ENCODE measurements around the gene ZWILCH. TPM values are rescaled to one million over a fixed set of nuclear protein-coding genes. Genes with fewer than 3 reads are reported as not detected.

ZWILCH gene
- polyA plus RNA-seq, 1 experiment, result 18.1 TPM

DNA sequence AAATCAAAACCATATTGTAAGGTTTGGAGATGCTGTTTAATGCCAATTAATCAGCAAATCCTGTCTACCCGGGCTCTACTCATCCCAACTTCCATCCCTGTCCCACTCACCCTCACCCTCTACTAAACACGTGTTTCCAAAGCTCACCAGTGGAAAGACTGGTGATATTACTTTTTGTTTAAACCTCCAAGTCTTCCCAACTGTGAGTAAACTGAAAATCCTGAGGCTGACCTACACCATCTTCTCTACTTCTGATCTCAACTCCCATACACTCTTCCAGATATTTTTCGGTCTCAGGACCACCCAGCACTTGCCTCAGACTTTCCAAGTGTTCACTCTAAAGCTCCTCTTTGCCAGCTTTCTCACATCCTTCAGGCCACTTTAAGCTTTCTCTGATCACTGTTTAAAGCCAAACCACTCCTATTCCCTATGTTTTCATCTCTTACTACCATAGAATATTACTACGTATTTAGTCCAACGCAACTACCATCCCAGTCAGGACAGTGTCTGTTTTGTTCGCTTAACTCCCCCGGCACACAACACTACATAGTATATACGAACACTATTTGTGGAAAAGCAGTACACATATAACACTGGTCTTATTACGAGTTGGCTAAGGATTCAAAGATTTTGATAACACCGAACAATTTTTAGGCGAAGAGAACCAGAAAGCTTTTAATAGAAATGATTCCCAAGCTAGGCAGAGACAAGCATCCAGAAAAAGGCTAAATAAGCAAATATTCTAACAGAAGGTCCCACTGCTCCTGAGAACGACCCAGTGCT, 1.2 kb upstream of the ZWILCH start:
- H3K9me3 ChIP-seq (ENCODE audit: control insufficient read depth, insufficient read depth, low read length), result no peaks in the 10 kb centered on the region
- ChIA-PET CTCF (interaction anchor here (1.7 kb wide), 1 partner anchor 63 kb away, joined by 6 read pairs; no protein-coding TSS in a partner anchor), POLR2A (no interaction called here)
- H3K4me3 ChIP-seq (ENCODE audit: low read depth, low read length), result peak overlapping the region; percentile 97
- H3K27ac ChIP-seq (ENCODE audit: low read depth, low read length), result peak overlapping the region; percentile 90
- TF ChIP-seq, protein P1, sequence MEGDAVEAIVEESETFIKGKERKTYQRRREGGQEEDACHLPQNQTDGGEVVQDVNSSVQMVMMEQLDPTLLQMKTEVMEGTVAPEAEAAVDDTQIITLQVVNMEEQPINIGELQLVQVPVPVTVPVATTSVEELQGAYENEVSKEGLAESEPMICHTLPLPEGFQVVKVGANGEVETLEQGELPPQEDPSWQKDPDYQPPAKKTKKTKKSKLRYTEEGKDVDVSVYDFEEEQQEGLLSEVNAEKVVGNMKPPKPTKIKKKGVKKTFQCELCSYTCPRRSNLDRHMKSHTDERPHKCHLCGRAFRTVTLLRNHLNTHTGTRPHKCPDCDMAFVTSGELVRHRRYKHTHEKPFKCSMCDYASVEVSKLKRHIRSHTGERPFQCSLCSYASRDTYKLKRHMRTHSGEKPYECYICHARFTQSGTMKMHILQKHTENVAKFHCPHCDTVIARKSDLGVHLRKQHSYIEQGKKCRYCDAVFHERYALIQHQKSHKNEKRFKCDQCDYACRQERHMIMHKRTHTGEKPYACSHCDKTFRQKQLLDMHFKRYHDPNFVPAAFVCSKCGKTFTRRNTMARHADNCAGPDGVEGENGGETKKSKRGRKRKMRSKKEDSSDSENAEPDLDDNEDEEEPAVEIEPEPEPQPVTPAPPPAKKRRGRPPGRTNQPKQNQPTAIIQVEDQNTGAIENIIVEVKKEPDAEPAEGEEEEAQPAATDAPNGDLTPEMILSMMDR (IDR thresholded peaks at IDR 0.05; ENCODE audit: low read depth, low read length), result no peak
- no peak for DNase-seq (ENCODE audit: low read depth, low spot score)
- H3K27me3 ChIP-seq (ENCODE audit: control insufficient read depth, insufficient read depth, low read length), result no peaks in the 10 kb centered on the region

DNA sequence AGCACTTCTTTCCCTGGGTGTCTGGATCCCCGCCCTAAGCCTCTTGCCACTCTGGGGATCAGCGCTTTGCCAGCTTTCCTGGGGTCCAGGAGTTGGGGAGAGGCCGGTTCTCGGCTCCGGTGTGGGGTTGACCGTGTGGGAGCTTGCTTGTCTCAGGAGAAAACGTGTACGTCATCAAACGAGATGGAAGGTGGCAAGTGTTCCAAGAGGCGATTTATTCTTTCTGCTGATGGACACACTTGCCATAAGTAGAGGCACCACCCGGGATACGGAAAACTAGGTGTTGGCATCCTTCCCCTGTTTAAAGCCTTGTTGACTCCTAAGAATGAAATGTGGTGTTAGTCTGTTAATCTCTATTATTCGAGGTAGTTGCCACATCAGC, 295 bp downstream of the ZWILCH start:
- peak overlapping the region; percentile 97 for H3K4me3 ChIP-seq (ENCODE audit: low read depth, low read length)
- H3K27me3 ChIP-seq (ENCODE audit: control insufficient read depth, insufficient read depth, low read length), result no peaks in the 10 kb centered on the region
- POLR2A ChIA-PET, result interaction anchor here (1.0 kb wide), 1 partner anchor 119 kb away, joined by 5 read pairs; the partner anchor contains the start of gene MAP2K1
- TF ChIP-seq, protein P1 (IDR thresholded peaks at IDR 0.05; ENCODE audit: low read depth, low read length), result no peak
- DNase-seq (ENCODE audit: low read depth, low spot score), result no peak
- CTCF ChIA-PET, result interaction anchor here (1.9 kb wide), 1 partner anchor 8 kb away, joined by 14 read pairs; the partner anchor contains the start of gene SNAPC5
- H3K9me3 ChIP-seq (ENCODE audit: control insufficient read depth, insufficient read depth, low read length), result no peaks in the 10 kb centered on the region
- peak overlapping the region; percentile 90 for H3K27ac ChIP-seq (ENCODE audit: low read depth, low read length)

DNA sequence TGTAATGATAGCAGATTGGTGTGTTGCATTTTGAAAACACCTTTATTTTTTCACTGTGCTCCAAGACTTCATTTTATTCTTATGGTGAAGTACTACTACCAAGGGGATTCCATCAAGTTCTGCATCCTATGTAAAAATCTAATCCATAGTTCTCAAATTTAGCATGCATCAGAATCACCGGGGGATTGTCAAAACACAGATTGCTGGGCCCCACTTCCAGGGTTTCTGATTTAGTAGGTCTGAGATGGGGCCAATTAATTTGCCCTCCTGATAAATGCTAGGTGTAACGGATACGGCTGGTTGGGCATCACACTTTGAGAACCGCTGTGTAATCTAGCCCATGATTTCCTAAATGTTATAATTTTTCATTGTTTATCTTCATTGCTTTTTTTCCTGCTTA, 692 bp downstream of the ZWILCH start:
- Histone ChIP-seq H3K27me3 (ENCODE audit: control insufficient read depth, insufficient read depth, low read length) (no peaks in the 10 kb centered on the region), H3K27ac (ENCODE audit: low read depth, low read length) (no peak overlapping the region), H3K9me3 (ENCODE audit: control insufficient read depth, insufficient read depth, low read length) (no peaks in the 10 kb centered on the region), H3K4me3 (ENCODE audit: low read depth, low read length) (peak overlapping the region; percentile 97)
- ChIA-PET CTCF (interaction anchor here (1.9 kb wide), 1 partner anchor 8 kb away, joined by 14 read pairs; the partner anchor contains the start of gene SNAPC5), POLR2A (no interaction called here)
- TF ChIP-seq, protein P1 (IDR thresholded peaks at IDR 0.05; ENCODE audit: low read depth, low read length), result no peak
- DNase-seq (ENCODE audit: low read depth, low spot score), result no peak

DNA sequence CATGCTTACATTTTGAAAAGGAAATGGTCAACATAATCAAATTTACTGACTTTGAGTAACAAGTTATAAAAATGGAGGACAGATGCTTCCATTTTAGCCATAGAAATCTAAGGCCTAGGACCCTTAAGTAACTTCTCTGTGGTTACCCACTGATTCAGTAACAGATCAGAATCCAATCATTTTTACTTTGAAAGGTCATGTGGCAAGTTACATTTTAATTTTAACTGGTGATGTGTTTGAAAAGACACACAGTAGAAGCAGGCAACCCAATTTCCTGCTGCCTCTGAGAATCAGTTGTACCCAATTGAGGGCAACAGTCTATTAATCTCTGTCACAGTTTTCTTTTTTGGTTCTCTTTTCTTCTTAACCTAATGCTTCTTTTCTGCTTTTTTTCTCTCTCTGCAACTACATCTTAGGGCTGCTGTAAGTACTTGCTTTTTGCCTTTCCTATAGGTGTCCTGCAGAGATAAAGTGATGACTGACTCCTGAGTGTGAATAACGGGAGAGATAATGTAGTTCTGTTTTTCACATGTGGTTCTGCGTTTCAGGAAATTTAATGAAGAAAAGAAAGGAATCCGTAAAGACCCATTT, 3.3 kb downstream of the ZWILCH start:
- Histone ChIP-seq H3K27ac (ENCODE audit: low read depth, low read length) (no peak overlapping the region), H3K9me3 (ENCODE audit: control insufficient read depth, insufficient read depth, low read length) (no peaks in the 10 kb centered on the region), H3K4me3 (ENCODE audit: low read depth, low read length) (no peak overlapping the region), H3K27me3 (ENCODE audit: control insufficient read depth, insufficient read depth, low read length) (no peaks in the 10 kb centered on the region)
- ChIA-PET POLR2A (no interaction called here), CTCF (no interaction called here)
- TF ChIP-seq, protein P1 (IDR thresholded peaks at IDR 0.05; ENCODE audit: low read depth, low read length), result no peak
- no peak for DNase-seq (ENCODE audit: low read depth, low spot score)

DNA sequence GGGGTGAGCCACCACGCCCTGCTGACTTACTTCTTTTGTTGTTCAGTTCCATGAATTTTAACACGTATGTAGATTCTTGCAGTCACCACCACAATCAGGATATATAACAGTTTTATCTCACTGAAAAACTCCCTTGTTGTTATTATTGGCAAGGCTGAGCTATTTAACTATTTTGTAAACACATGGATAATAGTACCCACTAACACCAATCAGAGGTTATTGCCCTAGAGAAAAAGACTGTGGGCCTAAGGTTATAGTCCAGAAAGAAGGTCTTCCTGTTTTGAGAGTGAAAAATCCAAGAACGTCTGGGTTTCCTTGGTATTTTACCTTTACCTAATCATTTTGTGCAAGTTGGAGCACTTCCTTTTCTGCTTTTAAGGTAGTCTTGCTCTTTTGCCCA, 9.5 kb downstream of the ZWILCH start:
- no peak overlapping the region for H3K27ac ChIP-seq (ENCODE audit: low read depth, low read length)
- ChIA-PET POLR2A (no interaction called here), CTCF (no interaction called here)
- H3K9me3 ChIP-seq (ENCODE audit: control insufficient read depth, insufficient read depth, low read length), result no peaks in the 10 kb centered on the region
- TF ChIP-seq, protein P1 (IDR thresholded peaks at IDR 0.05; ENCODE audit: low read depth, low read length), result no peak
- H3K4me3 ChIP-seq (ENCODE audit: low read depth, low read length), result no peak overlapping the region
- no peaks in the 10 kb centered on the region for H3K27me3 ChIP-seq (ENCODE audit: control insufficient read depth, insufficient read depth, low read length)
- no peak for DNase-seq (ENCODE audit: low read depth, low spot score)
